GM18870 (cell line): ENCODE data around the gene RUFY3.
"Not testable (repeated sequence)": the region's sequence is repeated elsewhere in the genome, so short reads cannot be mapped to it uniquely, and the experiment has no call there.

Experiments
- ATAC-seq: cut with Tn5 transposase; IDR thresholded peaks from one replicate; pipeline ENCODE4 v1.9.1; 2021; ENCODE audit warnings: moderate library complexity; ENCODE audit not compliant: unreplicated experiment

RUFY3 gene, protein sequence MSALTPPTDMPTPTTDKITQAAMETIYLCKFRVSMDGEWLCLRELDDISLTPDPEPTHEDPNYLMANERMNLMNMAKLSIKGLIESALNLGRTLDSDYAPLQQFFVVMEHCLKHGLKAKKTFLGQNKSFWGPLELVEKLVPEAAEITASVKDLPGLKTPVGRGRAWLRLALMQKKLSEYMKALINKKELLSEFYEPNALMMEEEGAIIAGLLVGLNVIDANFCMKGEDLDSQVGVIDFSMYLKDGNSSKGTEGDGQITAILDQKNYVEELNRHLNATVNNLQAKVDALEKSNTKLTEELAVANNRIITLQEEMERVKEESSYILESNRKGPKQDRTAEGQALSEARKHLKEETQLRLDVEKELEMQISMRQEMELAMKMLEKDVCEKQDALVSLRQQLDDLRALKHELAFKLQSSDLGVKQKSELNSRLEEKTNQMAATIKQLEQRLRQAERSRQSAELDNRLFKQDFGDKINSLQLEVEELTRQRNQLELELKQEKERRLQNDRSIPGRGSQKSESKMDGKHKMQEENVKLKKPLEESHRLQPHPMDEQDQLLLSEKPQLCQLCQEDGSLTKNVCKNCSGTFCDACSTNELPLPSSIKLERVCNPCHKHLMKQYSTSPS

DNA sequence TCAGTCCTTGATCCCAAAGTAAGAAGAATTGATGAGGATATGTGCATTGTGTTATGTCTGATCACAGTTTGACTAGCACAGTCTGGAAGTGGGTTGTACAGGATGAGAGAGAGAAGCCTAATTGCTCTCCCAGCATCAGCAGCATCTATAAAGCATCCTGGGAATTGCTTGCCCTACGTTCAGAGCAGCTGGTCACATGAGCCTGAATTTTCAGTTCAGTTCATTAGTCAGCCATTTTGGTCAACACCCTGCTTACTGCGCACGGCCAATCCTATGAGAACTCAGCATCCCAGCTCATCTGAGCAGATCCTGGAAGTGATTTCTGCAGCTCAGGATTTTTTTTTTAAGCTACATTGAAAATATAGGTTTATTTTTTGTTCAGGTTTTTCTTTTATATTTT, at the start of gene RUFY3:
RUFY3 (plus strand) TSS at position 218 of the 400 bp plus-strand sequence. CDS start 610 bp downstream, outside the sequence.
- no peak for ATAC-seq

DNA sequence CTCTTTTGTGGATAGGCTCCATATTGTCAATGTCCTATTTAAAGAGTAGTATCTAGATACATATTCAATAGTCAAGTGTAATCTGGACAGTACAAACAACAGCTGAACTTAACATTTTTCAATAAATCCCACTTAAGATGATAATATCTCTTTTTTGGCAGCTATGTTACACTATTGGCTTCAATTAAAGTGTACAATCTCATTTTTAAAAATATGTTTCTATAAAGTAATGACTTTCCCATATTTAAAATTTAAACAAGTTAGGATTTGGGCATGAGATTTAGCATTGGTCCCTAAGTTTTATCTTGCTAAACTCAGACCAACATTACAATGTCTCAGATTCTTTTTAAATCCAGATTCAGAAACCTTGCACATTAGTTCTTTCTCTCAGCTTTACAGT, 47.6 kb upstream of the RUFY3 start:
- ATAC-seq, result no peak

DNA sequence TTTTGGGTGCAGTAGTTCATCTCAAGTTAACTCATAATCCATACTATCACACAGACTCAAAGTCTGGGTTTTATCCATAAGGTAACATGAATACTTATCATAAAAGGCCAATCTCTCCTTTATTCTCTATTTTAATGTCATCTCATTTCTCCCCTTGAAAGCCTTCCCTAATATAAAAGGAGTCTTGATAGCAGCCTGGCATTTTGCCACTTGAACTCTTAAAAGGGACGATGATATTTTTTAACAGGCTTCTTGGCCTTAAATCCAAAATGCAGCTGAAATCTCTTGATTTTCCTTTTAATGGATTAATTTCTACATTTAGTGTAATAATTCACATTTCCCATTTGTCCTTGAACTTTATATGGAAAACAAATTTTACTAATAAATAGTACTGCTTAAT, 47.0 kb upstream of the RUFY3 start:
- no peak for ATAC-seq

DNA sequence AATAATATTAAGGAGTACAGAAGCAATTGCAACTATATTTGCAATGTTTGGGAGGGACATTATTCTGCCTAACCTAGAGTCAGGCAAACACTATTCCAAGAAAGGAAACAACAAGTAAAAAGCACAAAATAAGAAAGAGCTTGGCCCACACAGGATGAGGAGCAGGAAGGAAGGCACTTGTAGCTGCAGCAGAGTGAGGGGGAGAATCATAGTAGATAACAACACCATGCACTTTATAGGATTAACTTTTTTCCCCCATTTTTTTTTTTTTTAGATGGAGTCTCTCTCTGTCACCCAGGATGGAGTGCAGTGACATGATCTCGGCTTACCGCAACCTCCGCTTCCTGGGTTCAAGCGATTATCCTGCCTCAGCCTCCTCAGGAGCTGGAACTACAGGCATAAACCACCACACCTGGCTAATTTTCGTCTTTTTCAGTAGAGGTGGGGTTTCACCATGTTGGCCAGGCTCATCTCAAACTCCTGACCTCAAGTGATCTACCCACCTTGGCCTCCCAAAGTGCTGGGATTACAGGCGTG, 45.1 kb upstream of the RUFY3 start:
- no peak for ATAC-seq

DNA sequence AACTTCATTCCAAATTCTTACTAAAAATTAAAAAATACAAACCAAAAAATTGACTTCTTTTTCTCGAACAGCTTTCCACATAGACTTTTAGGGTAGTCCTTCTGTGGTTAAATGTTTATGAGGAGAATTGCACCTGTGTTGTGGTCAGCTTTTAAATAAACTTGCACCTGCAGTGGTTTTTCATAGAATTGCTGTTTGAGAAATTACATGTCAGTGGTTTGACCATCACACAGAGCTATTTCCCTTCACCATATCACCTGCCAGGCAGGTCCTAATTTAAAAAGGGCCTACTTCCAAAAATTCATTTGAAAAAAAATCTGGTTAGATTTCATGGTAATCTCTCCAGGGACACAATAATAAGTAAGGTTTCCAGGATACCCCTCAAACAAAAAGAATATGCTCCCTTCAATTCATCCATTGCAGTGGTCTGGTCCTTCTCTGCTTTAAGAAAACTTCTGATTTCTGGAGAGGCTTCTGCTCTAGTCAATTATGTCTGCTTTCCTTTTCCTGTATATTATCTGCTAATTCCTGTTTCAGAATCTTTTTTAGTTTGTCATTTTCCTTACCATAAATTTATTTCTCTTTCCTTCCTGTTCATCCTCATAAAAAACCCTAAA, 43.3 kb upstream of the RUFY3 start:
- peak; percentile 75 for ATAC-seq

DNA sequence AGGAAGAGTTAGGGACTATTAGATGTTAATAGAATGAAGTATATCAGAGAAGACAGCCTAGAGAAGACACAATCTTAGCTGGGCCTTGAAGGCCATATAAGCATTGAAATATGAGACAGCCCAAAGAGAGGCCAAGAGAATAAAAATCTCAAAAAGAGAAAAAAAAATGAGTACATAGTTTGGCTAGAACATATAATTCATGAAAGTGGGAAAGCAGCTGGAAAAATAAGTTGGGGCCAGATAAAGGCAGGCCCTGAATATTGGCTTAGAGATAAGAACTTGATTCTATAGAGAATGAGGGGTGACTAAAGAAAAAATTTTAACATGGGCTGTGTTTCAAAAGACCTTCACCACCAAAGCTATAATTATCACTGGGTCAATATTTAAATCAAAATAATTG, 40.8 kb upstream of the RUFY3 start:
- no peak for ATAC-seq

DNA sequence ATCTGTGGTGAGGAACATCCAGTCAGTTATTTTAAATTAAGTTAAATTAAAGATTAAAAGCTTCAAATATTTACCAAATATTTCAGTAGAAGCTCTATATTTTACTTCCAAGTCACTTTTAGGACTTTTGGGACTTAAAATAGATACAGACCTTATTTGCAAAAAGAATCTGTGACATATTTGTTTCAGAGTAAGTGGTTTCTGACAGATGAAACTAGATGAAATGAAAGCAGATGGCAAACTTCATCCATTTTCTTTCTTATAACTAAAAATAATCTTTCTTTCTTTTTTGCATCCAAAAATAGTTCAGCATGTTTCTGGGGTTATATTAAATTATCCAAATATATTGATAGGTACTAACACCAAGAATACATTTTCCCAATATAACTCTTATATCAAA, 40.1 kb upstream of the RUFY3 start:
- ATAC-seq, result peak; percentile 50

DNA sequence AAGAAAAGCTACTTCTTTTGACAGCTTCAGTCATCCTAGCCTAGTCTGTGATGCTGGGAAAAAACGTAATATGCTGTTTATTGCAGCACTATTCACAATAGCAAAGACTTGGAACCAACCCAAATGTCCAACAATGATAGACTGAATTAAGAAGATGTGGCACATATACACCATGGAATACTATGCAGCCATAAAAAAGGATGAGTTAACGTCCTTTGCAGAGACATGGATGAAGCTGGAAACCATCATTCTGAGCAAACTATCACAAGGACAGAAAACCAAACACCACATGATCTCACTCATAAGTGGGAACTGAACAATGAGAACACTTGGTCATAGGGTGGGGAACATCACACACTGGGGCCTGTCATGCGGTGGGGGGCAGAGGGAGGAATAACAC, 39.6 kb upstream of the RUFY3 start:
- ATAC-seq, result not testable (repeated sequence)

DNA sequence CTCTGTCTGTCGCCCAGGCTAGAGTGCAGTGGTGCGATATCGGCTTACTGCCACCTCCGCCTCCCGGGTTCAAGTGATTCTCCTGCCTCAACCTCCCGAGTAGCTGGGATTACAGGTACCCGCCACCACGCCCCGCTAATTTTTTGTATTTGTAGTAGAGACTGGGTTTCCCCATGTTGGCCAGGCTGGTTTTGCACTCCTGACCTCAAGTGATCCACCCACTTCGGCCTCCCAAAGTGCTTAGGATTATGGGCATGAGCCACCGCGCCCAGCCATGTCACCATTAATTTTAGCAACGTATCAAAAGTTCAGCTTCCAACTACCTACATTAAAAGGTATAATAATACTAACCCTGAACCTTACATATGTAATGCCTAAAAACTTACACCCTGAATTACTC, 34.4 kb upstream of the RUFY3 start:
- no peak for ATAC-seq

DNA sequence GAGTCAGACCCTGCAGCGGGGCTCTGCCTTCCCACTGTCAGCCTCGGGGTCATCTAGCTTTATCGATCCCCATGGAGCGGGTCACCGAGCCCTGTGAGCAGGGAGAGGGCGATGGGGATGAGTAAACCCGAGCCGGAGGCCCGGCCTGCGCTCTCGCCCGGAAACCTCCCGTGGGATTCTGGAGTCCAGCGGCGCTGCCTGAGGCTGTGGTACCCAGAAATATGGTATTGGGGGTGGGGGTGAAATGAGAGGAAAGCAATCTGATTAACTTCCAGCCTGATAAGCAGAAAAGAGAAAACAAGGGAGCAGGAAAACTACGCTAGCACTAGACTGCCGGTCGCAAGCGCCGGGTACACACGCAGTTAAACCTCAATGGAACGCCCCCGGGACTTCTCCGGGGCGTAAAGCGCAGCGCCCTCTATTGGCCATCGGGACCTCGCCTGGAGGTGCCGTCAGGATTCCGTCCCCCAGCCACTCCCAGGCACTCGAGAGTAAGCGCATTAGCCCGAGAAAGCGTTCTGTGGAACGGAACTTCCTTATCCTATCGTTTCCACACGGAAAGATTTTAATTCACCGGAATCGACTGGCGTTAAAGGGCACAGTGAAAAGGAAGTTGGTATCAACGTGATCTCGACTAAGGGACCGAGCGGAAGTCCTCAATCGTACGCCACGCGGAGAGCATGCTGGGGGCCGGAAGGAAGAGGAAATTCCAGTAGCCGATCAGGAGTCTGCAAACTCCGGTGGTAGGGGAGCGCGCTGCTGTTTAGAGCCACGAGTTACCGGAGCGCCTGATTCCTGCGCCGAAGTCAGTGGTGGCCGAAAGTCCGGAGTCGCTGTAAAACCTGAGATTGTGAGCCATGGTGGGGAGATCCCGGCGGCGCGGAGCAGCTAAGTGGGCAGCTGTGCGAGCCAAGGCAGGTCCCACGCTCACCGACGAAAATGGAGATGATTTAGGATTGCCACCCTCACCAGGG, 33.7 kb upstream of the RUFY3 start, which contains the start of gene UTP3:
UTP3 (plus strand) TSS at position 712 of the 974 bp plus-strand sequence; CDS start at position 858, 146 bp downstream.
- peak; percentile 94 for ATAC-seq

DNA sequence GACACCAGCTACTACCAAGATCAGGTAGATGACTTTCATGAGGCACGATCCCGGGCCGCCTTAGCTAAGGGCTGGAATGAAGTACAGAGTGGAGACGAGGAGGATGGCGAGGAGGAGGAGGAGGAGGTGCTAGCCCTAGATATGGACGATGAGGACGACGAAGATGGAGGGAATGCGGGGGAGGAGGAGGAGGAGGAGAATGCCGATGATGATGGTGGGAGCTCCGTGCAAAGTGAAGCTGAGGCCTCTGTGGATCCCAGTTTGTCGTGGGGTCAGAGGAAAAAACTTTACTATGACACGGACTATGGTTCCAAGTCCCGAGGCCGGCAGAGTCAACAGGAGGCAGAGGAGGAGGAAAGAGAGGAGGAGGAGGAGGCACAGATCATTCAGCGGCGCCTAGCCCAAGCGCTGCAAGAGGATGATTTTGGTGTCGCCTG, 33.0 kb upstream of the RUFY3 start:
- ATAC-seq, result no peak

DNA sequence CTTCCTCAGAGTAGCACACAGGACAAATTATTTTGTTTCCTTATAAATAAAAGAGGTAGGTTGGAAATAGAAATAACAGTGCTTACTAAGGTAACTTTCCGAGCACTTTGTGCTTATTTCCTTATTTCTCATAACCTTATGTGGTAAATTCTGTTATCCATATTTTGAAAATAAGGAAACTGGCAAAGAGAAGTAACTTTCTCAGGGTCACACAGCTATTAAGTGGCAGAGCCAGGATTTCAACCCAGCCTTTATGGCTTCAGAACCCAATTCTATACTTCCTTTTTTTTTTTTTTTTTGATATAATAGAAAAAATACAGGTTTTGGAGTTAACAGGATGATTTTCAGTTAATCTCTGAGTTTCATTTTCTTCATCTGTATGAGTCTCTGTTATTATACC, 30.1 kb upstream of the RUFY3 start:
- ATAC-seq, result no peak

DNA sequence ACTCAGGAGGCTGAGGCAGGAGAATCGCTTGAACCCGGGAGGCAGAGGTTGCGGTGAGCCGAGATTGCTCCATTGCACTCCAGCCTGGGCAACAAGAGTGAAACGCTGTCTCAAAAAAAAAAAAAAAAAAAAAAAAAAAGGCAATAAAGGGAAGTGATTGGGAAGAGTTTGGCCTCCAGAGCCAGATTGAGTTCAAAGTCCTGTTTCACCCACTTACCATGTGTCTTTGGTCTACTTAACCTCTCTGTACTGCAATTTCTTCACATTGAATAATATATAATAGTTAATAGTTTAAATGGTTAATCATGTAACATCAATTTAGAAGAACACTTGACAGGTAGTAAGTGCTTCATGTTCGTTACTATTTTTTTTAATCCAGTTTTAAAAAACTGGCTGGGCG, 27.1 kb upstream of the RUFY3 start:
- ATAC-seq, result not testable (repeated sequence)

DNA sequence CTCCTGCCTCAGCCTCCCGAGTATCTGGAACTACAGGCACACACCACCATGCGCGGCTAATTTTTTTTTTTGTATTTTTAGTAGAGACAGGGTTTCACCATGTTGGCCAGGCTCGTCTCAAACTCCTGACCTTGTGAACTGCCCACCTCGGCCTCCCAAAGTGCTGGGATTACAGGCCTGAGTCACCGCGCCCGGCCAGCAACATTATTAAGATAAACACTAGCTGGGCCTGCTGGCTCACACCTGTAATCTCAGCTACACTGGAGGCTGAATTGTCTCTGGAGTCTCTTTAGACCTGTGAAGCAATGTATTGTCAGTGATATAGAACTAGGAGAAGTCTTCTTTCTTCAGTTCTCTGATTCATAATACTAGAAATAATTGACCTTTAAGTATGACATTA, 23.3 kb upstream of the RUFY3 start:
- not testable (repeated sequence) for ATAC-seq

DNA sequence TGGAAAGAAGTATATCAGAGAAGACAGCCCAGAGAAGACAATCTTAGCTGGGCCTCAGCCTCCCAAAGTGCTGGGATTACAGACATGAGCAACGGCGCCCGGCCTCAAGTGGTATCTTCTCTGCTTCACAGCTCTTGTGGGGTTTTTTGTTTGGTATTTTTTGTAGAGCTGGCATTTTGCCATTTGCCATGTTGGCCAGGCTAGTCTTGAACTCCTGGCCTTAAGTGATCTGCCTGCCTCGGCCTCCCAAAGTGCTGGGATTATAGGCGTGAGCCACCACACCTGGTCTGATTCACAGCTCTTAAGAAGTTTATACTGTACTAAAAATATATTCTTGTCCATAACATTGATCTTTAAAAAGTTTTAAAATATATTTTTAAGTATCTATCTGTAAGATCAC, 21.1 kb upstream of the RUFY3 start:
- no peak for ATAC-seq

DNA sequence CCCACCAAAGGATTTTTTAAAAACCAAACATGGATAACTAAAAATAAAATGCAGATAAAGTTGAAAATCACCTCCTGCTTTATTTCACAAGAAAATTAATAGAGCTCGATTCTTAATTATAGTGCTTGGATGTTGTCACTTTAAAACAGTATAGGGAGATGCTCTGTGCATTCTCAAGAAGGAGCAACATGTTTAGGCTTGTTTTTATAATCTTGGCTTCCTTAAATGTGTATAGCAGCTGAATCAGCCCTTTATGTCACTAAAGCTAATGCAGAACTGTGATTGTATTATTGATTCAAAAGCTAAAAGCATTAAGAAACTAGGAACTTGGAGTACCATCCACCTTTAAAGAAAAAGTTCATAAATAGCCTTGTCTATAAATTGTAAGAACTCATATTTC, 20.5 kb upstream of the RUFY3 start:
- no peak for ATAC-seq

DNA sequence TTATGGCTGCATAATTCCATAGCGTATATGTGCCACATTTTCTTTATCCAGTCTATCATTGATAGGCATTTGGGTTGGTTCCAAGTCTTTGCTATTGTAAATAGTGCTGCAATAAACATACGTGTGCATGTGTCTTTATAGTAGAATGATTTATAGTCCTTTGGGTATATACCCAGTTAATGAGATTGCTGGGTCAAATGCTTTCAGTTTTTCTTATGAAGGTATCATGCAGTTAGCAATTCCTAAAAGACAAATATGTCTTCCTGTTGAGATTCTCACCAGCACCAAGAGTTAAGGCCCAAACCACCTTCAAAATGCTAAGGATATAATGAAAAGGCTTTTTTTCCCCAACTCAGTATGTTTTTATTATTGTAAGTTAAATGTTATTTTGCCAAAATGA, 19.2 kb upstream of the RUFY3 start:
- ATAC-seq, result not testable (repeated sequence)

DNA sequence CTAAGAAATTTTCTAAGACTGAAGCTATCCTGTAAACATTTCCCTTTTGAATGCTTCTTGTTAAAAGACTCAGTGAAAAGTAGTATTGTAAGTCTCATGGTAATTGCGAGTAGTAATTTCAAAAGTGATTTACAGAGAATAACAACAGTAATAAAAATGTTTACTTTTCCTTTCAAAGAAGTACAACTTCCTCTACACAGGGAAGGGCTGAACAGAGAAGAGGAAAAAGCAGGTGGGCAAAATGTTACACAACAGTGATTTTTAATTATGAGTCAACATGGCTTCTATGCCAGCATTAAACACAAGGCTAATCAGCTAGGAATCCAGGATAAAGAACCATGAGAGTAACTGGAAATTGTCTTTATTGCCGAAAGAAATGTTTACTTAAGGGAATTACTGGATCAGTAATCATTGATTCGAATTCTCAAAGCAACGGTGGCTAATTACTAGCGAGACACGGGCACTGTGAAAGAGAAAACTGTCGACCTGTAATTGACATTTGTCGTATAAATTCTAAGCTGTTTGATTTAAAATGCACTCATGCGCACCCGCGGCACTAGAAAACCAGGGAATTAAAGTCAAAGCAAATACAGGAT, 18.0 kb upstream of the RUFY3 start:
- ATAC-seq, result no peak

DNA sequence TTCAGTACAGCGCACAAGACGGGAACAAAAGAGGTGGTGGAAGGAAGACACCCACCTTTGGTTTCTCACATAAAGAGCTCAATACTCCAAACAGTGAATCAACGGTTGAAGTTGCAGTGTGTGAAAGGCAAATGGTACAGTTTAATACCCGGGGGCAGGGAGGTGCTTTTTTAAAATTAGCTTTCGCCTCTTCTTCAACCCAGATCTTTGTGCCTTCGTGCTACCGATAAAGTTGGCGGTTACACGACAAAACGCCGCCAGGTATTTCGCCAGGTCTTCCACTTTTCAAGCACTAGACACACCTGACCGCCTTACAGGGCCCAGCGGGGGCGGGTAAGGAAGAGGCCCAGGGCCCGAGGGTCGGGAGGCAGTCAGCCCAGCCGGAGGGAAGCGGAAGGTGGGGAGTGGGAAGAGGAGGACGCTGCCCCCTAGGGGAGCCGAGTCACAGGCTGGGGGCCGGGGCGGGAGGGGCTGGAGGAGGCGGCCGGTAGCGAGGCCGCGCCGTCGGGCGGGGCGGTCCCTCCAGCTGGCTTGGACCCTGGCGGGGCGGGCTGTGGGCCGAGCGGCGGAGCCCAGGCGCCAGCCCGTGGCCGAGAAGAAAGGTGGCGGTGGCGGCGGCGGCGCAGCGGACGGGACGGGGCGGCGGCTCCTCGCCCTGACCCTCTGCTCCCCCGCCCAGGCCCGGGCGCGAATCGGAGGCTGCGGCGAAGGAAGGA, 17.4 kb upstream of the RUFY3 start:
- ATAC-seq, result peak; percentile 35

DNA sequence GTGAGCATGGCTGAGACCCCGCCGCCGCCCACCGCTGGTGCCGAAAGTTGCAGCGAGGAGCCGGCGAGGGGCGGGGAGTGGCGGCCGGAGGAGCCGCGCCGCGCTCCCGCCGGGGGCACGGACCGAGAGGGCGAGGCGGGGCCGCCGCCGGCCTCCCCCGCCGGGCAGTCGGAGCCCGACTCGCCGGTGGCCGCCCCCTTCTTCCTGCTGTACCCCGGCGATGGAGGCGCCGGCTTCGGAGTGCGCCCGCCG, 16.9 kb upstream of the RUFY3 start:
- ATAC-seq, result peak; percentile 32
